Endometrial microvascular endothelial cells (primary cell): ENCODE results near the gene ZC3H4. TPM values are rescaled to one million over a fixed set of nuclear protein-coding genes. Genes with fewer than 3 reads are reported as not detected.

Experiments used
- in situ Hi-C: cut with HindIII; loops from 2 replicates; pipeline ENCODE4 v1.10.0; 2017; ENCODE audit warnings: low sequenced_read_pairs, low pct_unique_long_range_greater_than_20kb; ENCODE audit errors: inconsistent ontology term
- total RNA-seq: library from RNA; depleted of rRNA; stranded (reverse); fragments of >200 nt; gene quantifications from one replicate; pipeline ENCODE4 v1.2.3, GENCODE V29; 2015; ENCODE audit errors: inconsistent ontology term

Gene ZC3H4
- 25.3 TPM for total RNA-seq

DNA sequence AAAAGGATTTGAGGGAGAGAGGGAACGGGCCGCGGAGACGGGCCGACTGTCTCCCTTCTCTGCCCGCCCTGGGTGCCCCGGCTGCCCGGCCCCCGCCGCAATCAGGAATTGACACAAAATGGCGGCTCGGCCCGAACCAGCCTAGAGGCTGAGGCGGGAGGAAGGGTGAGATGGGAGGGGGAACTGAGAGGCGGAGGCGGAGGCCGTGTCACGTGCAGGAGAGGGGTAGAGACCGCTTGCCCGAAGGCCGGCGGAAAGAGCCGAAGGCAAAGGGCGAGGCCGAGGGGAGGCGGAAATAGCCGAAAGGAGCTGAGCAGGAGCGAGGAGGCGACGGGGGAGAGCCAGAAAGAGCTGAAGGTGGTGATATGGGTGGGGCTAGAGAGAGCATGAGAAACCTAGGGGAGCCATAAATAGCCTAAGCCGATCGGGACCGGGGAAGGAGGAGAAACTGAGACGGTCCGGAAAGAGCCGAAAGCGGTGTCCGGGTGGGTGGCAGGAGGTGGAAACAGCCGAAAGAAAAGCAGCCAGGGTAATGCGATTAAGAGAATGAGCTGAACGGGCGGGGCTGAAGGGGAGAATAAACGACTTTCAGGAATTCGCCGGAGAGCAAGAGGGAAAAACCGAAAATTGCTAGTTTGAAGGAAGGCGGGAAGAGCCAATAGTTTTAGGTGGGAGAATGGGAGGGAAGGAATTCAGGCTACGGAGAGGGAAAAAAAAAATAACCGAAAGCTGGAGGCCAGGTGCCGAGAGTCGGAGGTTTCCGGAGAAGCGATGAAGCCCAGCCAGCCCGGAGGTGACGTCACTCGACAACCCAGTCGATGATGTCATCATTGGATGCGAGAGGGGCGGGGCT is at the start of gene ZC3H4:
ZC3H4 (minus strand) TSS at position 780 of the 853 bp plus-strand sequence. CDS start 1,192 bp downstream, outside the sequence.
- in situ Hi-C loops = no loop called here

DNA sequence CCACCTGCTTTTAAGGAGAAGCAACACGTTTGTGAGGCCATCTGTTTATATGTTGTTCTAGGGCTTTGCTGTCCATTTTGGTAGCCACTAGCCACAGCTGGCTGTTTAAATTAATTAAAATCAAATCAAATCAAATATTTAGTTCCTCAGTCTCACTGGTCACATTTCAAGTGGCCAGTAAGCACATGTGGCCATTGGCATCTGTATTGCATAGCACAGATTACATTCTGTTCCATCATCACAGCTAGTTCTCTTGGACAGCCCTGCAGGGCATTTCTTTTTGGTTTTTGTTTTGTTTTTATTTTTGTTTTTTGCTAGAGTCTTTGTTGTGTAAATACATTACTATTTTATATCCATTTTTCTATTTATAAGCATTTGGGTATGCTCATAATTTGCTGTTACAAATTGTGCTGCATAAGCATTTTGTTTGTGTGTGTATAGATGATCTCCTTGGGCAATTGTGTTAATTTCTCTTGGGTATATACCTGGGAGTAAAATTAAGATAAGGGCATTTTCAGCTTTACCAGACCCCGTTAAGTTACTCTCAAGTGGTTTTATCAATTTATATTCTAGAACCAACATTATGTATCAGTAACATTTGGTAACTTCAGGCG is 48.4 kb upstream of the ZC3H4 start:
- in situ Hi-C loops = no loop called here

DNA sequence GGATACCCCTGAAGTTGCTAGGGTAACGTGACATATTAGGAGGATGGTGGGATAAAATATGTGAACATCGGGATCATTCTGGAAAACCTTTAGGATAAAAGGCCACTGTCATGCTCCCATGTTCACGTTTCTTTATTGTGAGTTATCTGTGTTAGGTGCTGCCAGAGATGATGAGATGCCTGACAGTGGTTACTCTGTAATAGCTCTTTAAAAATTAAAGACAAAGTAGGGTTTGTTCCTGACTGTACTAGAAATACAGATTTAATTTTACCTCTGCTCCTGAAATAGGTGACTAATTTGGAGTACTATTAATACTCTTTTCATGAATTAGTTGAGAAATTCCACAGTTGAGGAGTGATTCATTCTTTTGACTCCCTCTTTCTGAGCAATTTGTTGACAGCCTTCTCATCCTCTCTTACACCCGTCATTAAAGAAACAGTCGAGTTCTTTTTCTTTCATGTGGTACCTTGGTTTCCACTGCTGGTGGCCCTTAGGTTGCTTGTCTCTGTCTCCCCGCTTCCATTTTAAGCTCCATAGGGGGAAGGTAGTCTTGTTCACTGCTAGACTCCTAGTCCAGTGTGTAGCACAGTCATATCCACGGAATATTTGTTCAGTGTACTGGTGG is 45.4 kb upstream of the ZC3H4 start:
- in situ Hi-C loops = no loop called here

DNA sequence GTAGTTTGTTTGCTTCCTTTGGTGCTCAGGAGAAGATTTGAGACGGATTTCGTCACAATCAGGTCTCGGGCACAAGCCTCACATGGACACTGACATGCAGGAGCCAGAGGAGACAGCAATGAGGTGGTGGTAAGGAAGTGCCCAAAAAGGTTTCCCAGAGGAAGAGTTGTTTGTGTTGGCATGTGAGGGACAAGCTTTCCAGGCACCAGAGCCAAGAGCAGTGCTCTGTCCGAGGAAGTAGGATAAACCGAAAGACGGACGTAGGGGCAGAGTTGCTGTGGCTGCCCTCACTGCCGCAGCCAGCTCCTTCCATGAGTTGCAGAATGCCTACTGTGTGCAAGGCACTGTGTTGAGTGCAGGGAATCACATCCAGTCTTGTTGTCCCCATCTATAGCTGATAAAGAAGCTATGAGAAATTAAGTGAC is 44.8 kb upstream of the ZC3H4 start:
- in situ Hi-C loops = no loop called here

DNA sequence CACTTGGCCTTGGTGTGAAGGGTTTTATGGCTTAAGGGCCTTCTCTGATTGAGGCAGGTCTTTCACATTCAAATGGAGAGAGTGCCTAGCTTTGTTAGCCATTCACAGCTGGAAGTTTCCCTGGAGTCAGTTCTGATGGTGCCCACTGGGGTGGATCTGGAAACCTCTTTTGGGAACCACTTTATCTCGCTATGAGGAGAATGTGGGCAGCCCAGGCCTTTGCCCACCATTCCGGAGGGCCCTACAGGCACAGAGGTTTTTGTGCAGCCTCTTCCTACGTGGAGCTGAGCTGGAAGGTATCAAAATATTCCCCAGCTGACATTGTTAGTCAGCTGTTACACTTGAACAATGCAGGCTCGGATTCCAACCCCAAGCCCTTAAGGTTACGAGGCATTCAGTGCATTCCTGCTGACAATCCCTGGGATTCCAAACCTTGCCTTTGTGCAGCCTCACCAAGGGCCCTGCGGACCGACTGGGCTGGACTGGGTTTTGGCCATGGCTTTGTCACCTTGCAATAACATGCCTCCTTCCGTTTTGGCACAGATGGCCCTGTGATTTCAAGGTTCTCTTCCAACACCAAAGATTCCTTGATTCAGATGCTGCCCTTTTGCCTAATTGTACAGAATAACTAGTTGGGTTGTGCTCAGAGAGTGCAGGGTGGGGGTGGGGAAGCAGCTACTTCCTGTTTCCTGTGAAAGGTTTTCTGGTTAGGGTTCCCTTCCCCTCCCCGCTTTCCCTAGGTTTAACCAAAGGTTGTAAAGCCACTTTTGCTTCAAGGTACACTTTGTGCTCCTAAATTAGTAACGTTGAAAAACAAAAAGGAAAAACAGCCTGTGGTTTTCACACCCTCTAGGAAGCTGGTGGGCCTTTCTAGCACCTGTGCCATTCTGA is 44.1 kb upstream of the ZC3H4 start:
- in situ Hi-C loops = no loop called here

DNA sequence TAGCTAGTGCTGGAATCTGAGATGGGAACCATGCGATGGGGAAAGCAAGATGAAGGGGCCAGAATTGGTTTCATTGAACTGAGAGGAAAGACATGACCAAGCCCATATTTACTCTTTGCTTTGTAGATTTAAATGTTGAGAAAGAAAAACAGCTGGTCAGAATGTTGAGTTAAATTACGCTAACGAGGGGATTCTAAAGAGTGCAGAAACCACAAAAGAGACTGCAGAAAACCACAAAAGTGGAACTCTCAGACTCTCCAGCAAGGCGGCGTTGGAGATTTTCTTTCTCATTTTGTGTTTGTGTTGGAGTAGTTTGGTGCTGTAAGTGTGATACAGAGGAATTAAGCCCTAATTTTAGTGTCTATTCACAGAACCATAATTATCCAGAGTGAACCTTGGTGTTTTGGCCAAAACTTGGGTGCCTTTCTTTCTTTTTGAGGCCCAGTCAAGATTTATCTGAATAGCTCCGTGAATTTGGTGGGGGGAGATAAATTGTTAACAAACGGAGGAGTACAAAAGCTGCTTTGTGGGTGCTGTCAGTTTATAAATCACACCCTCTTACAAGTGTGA is 43.4 kb upstream of the ZC3H4 start:
- in situ Hi-C loops = no loop called here

DNA sequence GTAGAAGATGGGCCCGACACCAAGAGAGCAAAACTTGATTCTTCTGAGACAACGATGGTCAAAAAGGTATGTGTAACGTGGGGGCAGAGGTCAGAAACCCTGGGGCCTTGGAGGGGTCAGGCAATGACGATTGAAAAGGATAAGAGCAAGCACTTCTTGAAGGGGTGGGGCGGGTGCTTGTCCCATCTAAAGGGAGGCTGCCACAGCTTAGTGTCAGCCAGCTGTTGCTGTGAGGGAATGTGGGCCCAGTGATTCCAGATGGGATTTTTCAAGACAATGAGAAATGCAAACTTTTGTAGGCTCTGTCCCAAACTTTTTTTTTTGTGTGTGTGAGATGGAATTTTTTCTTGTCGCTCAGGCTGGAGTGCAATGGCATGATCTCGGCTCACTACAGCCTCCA is 41.6 kb upstream of the ZC3H4 start:
- in situ Hi-C loops = no loop called here

DNA sequence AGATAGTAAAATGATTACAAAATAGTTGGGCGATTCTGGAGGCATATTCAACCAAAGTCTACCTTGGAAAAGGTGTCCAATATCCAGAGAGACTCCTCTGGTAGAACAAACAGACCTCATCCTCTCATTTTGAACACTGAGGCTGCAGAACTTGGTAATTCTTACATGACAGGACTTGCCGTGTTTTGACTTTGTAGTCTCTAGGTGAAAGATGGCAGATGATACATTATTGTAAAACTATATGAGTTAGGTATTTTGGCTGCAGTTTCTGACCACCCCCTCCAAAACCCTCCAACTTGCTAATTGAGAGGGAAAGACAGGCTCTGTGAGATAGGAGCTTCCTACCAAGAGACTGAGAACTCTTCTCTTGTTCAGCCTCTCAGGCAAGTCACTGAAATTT is 39.7 kb upstream of the ZC3H4 start:
- in situ Hi-C loops = no loop called here

DNA sequence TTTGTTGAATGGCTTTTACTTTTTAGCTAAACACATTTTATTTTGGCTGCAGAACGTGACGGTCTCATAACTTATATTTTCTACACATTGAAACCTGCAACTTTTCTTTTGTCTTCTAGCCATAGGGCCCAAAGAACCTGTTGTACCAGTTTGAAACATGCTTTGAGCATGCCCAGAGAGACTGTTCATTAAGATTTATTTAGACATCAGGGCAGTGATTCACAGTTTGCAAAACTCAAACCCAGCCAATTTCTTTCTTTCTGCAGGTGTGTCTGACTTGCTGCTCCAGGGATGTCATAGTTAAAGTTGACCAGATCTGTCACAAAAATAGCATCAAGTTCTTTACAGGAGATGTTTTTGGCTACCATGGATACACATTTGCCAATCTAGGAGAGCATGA is 39.1 kb upstream of the ZC3H4 start:
- in situ Hi-C loops = no loop called here

DNA sequence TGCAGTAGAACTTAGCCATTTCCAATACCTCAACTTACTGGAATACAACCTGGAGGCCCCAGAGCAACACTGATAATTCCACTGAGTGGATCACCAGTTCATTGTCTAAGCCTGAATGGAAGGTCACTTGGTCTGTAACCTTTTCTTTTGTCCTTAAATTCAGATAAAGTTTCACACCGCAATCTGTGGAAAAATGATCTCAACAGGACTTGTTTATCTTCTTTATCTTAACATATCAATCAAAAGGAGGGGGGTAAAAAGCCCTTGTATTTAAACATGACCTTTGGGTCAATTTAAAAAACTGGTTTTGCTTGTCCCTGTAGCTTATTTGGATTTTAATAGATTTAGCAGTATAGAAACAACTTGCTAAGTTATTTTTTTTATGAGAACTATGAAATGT is 38.6 kb upstream of the ZC3H4 start:
- in situ Hi-C loops = no loop called here

DNA sequence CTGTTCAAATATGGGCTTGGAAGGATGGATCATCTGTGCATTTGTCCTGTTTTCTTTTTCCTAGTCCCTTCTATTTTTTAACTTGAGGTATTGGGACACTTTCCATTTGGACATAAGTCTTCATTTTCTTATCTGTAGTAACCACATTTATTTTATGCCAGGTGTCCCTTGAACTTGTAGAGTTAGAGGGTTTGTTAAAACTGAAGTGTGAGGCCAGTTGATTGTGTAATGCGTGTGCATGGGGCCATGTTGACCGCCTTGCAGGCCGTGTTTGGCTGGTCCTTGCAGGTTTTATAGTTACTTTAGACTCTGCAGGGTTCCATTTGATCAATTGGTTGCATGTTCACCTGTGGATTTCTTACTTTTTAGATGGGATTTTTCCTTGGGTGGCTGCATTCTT is 38.1 kb upstream of the ZC3H4 start:
- in situ Hi-C loops = no loop called here

DNA sequence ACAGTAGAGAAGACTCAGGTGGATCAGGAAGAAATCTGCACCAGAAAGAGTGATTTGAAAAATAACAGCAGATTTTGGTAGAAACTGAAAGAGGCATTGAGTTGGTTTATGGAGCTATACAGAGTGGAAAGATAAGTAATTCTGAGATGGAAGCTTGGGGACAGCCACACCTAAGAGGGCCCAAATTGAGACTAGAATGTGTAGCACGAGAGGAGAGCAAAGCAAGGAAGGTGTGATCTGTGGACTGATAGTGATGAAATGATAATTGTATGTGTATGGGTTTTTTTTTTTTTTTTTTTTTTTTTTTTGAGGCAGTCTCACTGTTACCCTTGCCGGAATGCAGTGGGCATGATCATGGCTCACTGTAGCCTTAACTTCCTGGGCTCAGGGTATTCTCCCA is 33.3 kb upstream of the ZC3H4 start:
- in situ Hi-C loops = no loop called here

DNA sequence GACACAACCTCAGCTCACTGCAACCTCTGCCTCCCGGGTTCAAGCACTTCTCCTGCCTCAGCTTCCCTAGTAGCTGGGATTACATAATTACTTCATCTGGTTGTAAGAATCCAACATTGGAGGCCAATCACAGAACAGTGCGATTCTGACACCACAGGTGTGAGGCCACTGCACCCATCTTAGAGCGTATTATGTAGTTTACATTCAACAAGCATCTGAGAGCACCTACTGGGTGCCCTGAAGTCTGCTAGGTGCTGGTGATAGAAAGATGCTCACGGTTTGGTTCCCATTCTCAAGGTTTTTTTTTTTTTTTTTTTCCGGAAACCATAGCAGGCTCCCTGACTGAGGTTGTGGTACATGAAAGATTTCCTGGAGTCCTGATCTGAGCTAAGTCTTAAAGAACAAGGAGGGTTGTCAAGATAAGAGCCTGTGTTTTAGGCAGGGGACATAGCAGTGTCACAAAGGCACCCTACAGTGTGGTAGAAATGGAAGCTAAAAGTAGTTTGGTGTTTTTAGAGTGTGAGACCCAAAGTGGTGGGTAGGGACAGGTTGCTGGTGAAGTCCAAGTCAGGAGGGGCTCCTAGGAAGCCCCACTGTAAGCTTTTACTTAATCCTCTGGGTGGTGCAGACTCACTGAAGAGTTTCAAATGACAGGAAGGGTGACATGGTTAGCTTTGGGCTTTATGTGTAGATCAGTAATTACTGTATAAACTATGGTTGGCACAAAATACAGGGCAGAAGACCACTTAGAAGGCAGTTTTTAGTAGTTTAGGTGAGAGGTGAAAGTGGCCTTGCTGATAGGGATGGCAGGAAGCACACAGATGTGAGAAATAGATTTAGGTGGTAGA is 32.3 kb upstream of the ZC3H4 start:
- in situ Hi-C loops = no loop called here

DNA sequence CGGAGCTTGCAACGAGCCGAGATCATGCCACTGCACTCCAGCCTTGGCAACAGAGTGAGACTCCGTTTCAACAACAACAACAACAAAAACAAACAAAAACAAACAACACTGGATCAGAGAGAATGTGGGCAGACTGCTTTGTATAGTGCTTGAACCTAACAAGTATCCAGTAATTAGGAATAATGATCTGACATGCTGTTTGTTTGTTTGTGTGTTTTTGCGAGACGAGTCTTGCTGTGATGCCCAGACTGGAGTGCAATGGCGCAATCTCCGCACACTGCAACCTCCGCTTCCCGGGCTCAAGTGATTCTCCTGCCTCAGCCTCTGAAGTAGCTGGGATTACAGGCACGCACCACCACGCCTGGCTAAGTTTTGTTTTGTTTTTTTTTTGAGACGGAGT is 31.1 kb upstream of the ZC3H4 start:
- in situ Hi-C loops = no loop called here

DNA sequence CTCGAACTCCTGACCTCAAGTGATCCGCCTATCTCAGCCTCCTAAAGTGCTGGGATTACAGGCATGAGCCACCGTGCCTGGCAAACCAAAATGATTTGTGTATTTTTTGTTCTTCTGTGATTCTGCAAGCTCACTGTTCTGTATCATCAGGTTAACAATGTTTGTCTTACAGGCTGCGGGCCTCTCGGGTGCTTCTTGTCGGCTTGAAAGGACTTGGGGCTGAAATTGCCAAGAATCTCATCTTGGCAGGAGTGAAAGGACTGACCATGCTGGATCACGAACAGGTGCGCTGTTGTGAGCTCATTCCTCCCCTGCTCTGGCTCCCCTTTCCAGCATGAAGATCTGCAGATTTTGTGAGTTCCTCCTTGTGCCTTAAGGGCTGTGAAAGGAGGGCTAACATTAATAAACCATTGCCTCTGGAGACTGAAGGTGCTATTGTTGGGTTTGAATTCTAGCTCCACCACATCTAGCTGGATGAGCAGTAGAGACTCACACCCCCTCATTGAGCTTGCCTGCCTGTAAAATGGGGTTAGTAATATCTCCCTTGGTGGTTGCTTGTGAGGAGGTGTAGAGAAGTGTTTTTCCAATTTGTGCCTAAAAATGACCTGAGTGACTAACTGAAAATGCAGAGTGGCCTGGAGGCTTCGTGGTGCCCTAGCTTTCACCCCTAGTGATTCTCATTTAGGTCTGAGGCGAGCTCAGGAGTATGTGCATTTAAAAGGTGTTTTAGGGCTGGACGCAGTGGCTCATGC is 29.9 kb upstream of the ZC3H4 start:
- in situ Hi-C loops = no loop called here

DNA sequence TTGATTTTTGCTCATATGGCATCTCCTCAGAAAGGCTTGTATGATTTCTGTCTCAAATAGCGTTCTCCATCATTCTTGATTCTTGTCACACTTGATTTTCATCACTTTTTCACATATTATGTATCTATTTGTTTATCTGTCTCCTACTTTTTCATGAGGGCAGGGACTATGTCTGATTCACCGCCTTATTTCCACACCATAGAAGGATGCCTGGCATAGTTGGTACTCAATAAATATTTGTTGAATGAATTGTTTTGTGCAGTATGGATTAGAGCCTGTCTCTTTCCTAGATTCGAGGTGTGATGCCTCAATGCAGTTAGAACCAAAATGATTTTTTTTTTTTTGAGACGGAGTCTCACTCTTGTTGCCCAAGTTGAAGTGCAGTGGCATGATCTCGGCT is 29.2 kb upstream of the ZC3H4 start:
- in situ Hi-C loops = no loop called here

DNA sequence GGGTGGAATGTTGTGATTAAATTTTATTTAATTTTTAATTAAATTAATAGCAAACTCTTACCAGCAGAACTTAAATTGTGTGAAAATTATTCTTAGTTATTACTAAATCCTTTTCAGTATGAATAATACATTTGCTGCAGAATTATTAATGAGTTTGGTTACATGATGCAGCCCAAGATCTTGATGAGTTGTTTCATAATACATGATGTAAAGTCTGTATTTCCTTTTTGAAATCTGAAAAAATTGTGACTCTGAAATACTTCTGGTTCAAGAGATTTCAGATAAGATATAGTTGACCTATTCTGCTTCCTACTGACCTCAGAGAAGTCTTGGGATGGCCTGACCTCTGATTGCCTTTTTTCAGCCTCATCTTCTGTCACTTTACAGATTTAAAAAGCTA is 28.1 kb upstream of the ZC3H4 start:
- in situ Hi-C loops = no loop called here
